ENCODE measurements around the gene CCDC40. TPM values are rescaled to one million over a fixed set of nuclear protein-coding genes. Genes with fewer than 3 reads are reported as not detected.
A peak's percentile ranks its signal among the peaks of the same experiment; 100 is the strongest.

CCDC40 gene
- total RNA-seq, 1 donor from 2014 or later, result 4.4 TPM

DNA sequence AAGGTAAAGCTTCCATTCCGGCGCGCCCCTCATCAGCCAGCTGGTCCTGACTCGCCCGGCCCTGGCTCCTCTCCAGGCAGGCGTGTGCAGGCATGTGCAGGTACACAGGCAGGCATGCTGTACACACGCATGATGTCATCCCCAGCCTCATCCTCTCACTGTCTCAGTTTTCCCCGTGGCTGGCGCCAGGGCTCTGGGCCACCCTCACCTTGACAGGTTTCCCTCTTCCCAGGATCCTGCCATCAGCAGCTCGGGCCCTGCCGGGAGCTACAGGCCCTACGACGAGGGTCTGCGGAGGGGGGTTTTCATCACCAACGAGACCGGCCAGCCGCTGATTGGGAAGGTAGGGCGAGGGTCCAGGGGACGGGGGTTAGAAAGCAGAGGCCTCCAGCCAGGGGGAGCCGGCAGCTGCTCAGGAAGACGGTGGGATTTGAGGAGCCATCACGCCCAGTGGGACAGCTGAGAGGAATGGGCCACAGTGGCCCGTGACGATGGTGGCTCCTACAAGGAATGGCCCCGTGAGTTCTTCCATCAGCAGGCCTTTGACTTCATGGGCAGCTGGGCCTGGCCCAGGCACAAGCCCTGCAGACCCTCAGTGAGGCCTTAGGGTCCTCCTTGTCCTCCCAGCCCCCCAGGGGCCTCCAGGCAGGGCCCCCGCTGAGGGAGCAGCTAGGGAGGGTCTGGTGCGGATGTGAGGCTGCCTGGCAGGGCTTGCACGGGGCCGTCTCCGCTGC, 73.4 kb downstream of the CCDC40 start:
- H3K4me3 ChIP-seq (ENCODE audit: low read depth, low read length), result no peak overlapping the region
- peaks cover 3% of the 10 kb centered on the region for H3K27me3 ChIP-seq (ENCODE audit: control insufficient read depth, insufficient read depth, low read length)
- no peaks in the 10 kb centered on the region for H3K36me3 ChIP-seq (ENCODE audit: control insufficient read depth, insufficient read depth, low read length)
- DNase-seq (ENCODE audit: low read depth), result no peak
- TF ChIP-seq, protein P1, sequence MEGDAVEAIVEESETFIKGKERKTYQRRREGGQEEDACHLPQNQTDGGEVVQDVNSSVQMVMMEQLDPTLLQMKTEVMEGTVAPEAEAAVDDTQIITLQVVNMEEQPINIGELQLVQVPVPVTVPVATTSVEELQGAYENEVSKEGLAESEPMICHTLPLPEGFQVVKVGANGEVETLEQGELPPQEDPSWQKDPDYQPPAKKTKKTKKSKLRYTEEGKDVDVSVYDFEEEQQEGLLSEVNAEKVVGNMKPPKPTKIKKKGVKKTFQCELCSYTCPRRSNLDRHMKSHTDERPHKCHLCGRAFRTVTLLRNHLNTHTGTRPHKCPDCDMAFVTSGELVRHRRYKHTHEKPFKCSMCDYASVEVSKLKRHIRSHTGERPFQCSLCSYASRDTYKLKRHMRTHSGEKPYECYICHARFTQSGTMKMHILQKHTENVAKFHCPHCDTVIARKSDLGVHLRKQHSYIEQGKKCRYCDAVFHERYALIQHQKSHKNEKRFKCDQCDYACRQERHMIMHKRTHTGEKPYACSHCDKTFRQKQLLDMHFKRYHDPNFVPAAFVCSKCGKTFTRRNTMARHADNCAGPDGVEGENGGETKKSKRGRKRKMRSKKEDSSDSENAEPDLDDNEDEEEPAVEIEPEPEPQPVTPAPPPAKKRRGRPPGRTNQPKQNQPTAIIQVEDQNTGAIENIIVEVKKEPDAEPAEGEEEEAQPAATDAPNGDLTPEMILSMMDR (IDR thresholded peaks at IDR 0.05; ENCODE audit: insufficient read depth, low read length, poor library complexity, severe bottlenecking), result no peak

DNA sequence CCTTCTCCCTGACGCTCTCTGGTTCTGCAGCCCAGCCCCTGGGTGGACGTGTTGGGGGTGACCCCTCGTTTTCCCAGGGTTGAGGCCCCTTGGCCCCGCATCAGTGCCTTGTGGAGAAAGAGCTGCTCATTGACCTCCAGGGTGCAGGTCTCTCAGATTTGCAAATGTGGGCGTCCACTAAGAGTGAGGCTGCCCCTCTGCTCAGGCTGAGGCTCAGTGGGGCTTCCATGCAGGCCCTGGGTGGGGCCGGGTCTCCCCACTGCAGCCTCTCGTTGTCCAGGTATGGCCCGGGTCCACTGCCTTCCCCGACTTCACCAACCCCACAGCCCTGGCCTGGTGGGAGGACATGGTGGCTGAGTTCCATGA, 74.0 kb downstream of the CCDC40 start:
- Histone ChIP-seq H3K27me3 (ENCODE audit: control insufficient read depth, insufficient read depth, low read length) (peaks cover 3% of the 10 kb centered on the region), H3K4me3 (ENCODE audit: low read depth, low read length) (no peak overlapping the region), H3K36me3 (ENCODE audit: control insufficient read depth, insufficient read depth, low read length) (no peaks in the 10 kb centered on the region)
- DNase-seq (ENCODE audit: low read depth), result no peak
- TF ChIP-seq, protein P1 (IDR thresholded peaks at IDR 0.05; ENCODE audit: insufficient read depth, low read length, poor library complexity, severe bottlenecking), result no peak

DNA sequence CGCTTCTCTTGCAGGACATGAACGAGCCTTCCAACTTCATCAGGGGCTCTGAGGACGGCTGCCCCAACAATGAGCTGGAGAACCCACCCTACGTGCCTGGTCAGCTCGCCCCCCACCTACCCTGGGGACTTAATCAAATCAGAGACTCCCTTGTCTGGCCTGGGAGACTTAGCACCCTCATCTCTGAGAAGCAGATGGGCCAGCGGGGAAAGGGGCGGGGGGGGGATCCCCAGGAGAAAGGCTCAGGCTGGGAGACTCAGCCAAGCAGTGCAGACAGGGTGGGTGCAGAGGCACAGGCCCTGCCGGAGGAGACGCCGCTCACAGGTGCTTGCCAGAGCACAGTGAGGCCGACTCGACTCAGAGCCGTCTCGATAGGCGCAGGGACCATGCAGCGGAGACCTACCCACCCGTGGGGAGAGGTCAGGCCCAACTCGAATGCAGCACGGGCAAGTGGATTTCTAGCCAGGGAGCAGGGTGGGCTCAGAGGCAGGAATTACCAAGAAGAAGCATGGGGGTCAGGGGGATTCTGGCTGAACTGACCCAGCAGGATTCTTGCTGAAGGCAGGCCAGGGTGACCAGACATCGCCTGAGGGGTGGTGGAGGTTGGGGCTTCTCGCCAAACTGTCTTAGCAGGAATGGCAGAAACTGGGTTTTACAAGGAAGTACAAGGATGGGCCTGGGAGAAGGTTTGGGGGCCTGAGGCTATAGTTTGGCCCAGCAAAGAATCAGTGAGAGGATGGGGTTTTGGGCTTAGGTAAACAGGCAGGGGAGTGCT, 74.7 kb downstream of the CCDC40 start:
- TF ChIP-seq, protein P1 (IDR thresholded peaks at IDR 0.05; ENCODE audit: insufficient read depth, low read length, poor library complexity, severe bottlenecking), result no peak
- Histone ChIP-seq H3K27me3 (ENCODE audit: control insufficient read depth, insufficient read depth, low read length) (peaks cover 3% of the 10 kb centered on the region), H3K4me3 (ENCODE audit: low read depth, low read length) (no peak overlapping the region), H3K36me3 (ENCODE audit: control insufficient read depth, insufficient read depth, low read length) (no peaks in the 10 kb centered on the region)
- DNase-seq (ENCODE audit: low read depth), result no peak

DNA sequence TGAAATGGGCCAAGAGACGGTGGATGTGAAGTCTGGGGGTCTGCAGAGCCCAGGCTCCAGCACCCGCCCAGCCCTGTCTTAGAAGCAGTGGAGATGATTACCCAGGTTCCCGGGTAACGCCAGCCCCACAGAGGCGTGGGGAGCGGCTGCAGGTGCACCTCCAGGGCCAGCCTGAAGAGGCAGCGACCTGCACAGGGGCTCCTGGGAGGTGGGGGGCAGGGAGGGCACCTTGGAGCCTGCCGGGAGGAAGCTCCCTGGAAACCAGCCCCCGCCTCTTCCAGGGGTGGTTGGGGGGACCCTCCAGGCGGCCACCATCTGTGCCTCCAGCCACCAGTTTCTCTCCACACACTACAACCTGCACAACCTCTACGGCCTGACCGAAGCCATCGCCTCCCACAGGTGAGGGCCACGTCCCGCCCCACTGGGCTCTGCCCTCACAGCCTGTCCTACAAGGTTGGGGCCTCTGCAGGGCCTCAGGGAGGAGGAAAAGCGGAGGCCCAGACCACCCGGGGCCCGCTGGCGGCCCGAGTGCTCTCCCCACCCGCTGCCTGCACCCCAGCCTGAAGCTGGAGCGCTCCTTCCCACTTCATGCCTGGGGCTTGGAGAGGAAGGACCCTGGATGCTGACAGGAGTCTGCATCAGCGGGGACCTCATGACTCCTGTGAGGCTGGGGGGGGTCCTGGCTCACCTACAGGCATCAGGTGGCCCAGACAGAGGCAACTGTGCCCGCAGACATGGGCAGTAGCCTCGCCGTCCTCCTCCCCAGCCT, 75.4 kb downstream of the CCDC40 start:
- Histone ChIP-seq H3K36me3 (ENCODE audit: control insufficient read depth, insufficient read depth, low read length) (no peaks in the 10 kb centered on the region), H3K27me3 (ENCODE audit: control insufficient read depth, insufficient read depth, low read length) (peaks cover 3% of the 10 kb centered on the region), H3K4me3 (ENCODE audit: low read depth, low read length) (no peak overlapping the region)
- DNase-seq (ENCODE audit: low read depth), result no peak
- TF ChIP-seq, protein P1 (IDR thresholded peaks at IDR 0.05; ENCODE audit: insufficient read depth, low read length, poor library complexity, severe bottlenecking), result peak; percentile 10

DNA sequence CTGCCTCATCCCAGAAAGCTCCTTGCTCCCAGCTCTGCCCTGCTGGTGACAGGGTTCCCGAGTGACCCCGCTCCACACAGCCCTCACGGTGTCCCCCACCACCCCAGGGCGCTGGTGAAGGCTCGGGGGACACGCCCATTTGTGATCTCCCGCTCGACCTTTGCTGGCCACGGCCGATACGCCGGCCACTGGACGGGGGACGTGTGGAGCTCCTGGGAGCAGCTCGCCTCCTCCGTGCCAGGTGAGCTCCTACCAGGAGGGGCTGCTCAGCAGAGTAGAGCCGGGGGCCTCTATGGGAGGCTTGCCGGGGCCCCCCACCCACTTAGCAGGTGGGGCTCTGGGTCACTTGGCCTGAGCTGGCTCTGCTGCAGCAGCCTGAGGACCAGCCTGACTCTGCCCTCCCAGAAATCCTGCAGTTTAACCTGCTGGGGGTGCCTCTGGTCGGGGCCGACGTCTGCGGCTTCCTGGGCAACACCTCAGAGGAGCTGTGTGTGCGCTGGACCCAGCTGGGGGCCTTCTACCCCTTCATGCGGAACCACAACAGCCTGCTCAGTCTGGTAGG, 76.1 kb downstream of the CCDC40 start:
- no peak for DNase-seq (ENCODE audit: low read depth)
- Histone ChIP-seq H3K27me3 (ENCODE audit: control insufficient read depth, insufficient read depth, low read length) (peaks cover 3% of the 10 kb centered on the region), H3K36me3 (ENCODE audit: control insufficient read depth, insufficient read depth, low read length) (no peaks in the 10 kb centered on the region), H3K4me3 (ENCODE audit: low read depth, low read length) (no peak overlapping the region)
- TF ChIP-seq, protein P1 (IDR thresholded peaks at IDR 0.05; ENCODE audit: insufficient read depth, low read length, poor library complexity, severe bottlenecking), result no peak
